ENCODE results near the gene CHRM2.
"Not testable (repeated sequence)": the region's sequence is repeated elsewhere in the genome, so short reads cannot be mapped to it uniquely, and the experiment has no call there.

The CHRM2 gene

DNA sequence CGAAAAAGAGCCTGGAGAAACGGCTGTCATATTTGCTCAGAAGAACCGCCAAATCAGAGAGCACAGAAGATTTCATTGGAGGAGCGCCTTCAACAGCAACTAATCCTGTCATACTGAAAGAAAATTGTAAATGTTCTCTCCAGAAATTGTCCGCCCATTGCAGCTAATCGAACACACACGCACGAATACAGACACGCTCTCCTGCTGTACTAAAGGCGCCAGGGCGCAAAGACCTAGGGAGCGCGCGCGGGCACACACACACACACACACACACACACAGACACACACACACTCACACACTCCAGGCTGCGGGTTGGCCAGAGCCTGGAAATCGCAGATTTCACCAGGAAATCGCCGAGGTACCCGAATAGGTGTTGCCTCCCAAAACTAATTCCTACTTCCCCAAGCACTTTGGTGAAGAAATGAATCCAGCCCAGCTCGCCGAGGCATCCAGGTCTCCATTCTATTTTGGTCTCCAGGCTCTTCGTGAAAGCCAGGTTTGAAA, at the start of gene CHRM2:
TSS of gene CHRM2 (plus strand) at position 157 of the 505 bp plus-strand sequence. CDS start 146,214 bp downstream, outside the sequence.
- DNase-seq: peak; percentile 60

DNA sequence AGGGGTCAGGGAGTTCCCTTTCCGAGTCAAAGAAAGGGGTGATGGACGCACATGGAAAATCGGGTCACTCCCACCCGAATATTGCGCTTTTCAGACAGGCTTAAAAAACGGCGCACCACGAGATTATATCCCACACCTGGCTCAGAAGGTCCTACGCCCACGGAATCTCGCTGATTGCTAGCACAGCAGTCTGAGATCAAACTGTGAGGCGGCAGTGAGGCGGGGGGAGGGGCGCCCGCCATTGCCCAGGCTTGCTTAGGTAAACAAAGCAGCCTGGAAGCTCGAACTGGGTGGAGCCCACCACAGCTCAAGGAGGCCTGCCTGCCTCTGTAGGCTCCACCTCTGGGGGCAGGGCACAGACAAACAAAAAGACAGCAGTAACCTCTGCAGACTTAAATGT, 37.1 kb upstream of the CHRM2 start:
- not testable (repeated sequence) for DNase-seq

DNA sequence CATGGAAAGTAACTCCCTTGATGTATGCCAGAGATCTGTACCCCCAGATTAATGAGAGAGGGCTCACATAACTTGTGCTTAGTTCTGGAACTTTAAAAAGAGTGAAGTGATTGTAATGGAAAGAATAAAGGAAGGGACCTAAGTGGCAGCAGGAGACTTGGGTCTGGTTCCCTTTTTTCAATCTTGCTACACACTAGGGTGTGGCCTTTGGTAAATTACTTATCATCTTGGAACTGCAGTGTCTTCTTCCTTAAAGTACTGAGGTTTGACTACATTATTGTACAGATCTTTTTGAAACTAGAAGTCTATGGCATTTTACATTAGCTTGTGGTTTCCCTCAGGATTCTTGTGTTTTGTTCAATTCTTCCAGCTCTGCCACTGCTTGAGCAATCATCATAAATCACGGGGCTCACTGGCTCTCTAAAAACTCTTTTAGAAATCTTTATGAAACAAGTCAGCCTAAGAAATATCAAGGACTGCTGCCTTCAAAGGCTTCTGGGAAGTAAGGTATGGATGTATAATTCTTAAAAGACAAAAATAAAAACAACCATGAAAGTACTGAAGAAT, 22.5 kb upstream of the CHRM2 start:
- no peak for DNase-seq

DNA sequence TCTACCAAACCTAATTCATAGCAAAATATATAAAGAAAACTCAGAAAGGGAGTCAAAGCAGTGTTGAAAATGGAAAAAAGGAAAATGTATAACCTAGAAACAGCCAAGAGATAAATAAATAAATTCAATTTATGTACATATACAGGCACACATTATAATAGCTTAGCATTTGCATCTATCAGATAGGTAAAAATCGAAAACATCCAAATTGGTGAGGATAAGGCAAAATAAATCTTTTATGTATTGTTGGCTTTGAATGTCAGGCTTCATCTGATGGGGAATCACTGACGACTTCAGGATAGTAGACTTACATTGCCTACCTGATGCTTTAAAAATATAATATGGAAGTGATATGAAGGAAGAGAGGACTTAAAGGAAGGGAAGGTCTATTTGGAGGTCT, 20.6 kb upstream of the CHRM2 start:
- no peak for DNase-seq

DNA sequence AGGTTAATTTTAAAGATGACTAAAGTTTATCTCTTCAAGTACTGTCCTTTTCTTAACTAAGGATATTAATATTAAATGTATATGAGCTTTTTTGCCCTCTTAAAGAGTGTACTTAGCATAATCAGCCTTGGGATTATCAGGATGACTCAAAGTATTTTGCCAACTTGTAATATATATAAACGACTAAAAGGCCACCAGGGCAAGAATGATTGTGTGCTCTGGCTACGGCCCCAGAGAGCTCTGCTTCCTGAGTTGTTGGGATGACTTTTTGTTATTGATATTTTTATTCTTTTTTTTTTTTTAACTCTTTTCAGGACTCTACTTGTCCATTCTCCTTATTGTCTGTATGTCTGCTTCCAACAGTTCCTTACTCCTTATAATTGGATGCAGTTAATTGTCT, 14.8 kb upstream of the CHRM2 start:
- no peak for DNase-seq

DNA sequence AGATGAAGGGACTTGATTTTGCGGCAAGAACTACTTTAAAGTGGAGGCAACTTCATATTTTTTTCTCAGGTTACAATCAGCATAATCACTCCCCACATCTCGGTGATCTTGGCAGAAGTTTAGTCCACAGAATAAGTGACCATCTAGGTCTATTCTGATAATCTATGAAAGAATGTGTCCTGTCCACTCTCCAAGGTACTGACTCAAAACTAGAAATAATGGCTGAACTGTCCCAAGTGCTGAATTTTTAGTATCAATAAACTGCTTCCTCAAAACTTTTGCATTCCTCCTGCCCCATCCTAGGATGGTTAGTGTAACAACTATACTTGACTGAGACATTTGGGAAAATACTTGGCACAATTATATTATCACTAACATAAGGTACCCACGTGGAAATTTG, 10.9 kb upstream of the CHRM2 start:
- no peak for DNase-seq

DNA sequence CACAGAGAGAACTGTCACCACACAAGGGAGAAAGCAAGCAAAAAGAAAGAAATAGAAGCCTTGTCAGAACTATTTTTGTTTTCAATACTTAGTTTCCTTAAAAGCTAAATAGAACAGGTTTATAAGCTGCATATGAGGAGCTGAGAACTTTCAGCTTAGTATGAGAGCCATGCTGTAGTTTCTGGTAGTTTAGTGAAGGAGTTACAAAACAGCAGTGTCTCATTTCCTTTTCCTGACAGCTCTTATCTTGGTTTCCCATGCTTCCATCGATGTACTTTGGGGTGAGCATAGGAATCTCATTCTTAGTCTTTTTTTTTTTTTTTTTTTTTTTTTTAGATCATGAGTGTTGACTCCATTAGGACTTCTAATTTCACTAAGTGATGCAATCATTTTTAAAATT, 8.6 kb upstream of the CHRM2 start:
- DNase-seq: no peak

DNA sequence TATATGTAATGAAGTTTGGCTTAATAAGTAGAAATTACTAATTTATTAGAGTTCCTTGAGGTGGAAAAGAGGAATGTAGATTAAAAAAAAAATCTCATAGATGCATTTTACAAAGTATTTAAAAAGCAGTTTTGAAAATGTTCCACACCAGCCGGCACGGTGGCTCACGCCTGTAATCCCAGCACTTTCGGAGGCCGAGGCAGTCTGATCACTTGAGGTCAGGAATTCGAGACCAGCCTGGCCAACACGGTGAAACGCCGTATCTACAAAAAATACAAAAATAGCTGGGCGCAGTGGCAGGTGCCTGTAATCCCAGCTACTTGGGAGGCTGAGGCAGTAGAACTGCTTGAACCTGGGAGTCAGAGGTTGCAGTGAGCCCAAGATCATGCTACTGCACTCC, 3.2 kb upstream of the CHRM2 start:
- no peak for DNase-seq

DNA sequence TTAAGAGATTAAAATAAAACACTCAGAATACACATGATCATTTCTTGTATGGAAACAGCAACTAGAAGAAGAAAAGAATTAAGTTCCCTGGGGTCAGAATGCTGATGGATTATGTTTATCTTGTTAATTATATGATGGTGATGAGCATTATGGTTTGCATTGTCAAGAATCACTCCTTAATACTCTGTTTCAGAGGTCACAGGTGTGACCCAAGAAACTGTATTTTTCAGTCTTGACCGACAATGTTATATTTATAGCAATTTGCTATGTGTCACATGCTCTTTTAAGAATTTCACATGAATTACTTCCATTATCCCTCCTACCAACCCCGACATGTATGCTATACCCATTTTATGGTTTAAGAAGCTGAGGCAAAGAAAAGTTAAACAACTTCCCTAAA, 2.7 kb upstream of the CHRM2 start:
- DNase-seq: no peak

DNA sequence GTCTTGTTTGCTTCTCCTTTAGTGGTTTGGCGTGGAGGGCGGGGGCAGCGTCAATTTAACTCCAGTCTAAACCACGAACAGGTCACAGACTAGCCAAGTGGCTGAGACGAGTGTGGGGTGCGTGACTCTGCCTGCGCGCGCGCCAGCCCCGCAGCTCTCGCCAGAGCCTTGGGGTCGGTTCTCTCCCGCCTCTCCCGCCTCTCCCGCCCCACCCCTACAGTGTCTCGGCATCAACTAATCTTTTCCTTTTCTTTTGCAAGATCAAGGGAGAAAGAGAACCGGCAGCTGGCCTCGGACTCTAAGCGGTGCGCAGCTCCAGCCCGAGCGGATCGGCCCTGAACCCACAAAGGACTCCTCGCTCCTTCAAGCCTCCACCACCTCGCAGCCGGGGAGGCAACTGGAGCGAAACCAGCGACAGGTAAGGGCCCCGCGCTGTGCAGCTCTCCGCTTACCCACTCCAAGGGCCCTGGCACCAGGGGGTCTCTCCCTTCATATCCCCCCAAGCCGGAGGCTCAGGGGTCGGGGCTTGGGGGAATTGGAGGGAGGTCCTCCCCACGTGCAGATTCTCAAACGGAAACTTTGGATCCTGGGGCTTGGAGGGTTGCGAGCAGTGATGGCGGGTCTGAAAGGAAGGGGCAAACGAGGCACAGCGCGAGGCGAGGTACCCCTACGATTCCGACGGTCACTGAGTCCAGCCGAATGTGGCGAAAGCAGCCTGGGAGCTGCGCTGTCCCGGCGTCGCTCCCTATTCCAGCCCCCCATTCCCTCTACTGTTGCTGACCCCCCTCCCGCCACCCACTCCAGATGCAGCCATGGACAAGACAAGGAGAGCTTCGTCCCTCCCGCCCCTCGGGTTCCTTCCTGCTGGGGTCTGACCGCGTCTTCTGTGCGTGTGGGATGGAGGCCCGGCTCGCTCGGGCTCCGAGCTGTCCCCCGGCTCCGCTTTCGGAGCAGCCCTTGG, 829 bp downstream of the CHRM2 start:
- no peak for DNase-seq

DNA sequence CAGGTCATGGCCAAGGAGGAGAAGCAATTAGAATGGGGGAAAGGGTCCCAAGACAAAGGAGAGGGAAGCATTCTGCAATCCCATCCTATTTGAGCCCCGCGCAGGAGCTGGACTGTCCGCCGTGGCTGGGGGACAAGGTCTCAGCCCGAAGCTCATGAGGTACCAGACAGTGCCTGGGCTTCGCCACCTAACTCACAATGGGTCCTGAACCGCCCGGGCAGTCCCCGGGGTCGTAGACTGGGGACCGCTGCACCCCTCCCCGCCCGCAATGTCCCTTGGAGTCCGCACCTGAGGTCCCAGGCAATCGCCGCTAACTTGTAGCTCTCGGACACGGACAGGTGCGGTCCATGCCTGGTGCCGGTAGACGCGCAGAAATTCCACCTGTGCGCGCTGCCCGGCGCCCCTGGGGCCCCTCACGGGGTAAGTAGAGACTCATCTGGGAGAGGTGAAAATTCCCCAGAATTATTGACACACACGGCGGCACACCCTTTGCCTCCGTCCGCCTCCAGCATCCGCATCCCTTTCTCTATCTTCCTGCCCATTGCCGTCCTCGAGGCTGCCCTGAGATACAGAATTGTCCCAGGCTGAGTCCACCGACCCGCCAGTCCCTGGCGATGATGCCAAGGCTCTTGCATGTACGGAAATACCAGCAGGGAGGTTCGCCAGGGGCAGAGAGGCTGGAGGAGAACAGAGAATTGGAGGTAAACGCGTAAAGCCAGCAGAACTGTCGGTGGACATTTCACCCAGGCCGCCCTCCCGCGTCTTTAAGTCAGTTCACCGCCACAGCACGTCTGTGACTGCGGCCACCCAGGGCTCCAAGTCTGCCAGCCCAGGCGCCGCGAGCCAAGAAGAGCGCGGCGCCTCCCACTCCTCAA, 1.8 kb downstream of the CHRM2 start:
- DNase-seq: no peak

DNA sequence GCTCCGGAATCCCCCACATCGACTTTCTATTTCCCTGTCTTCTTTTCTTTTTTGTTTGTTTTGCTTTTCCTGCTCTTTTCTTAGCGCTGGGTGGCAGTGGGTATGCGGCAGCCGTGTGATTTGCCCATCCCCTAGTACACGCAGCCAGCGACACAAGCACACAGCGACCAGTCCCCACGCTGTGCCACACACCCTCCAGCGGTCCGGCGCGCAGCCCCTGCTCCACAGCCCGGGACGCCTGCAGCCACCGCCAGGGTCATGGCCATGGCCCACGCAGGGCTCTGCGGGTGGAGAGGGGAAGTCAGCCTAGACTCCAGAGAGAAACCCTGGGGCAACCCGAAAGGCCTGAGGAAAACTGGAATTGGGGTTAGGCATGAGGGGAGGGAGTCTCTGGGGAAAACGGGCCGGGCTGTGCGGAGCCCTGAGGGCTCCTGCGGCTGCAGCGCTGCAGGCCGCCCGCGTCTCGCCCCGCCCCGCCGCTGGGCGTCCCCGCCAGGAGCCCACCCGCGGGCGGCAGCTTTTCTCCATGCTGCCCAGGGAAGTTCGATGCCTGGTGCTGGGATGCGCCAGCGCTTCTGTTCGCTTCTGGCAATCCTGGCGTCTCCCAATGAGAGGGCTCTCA, 2.5 kb downstream of the CHRM2 start:
- no peak for DNase-seq

DNA sequence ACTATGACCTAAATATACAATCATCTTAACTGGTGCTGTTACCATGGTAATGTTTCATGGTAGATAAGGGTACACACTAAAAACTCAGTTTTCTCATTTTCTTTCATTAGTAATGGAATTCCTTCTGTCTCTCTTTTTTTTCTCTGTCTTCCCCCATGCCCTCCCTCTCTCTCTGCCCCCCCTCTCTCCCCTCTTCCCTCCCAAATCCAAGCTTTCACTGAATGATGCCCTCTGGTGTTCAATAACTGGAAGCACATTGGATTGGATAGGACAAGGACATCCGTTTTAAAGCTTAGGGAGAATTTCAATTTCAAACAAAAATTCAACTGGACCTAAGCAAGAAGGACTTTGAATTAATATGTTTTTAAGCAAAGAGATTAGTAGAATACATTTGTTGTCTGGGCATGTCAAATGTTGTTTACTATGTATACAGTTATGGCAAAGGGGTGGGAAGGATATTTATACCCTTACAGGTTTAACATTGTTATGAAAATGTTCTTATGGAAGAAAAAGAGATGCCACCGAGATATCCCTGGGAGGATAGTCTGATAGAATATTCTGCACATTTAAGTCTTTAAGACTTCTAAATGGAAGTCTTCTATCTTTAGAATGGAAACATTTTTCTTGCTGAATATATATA, 6.1 kb downstream of the CHRM2 start:
- no peak for DNase-seq

DNA sequence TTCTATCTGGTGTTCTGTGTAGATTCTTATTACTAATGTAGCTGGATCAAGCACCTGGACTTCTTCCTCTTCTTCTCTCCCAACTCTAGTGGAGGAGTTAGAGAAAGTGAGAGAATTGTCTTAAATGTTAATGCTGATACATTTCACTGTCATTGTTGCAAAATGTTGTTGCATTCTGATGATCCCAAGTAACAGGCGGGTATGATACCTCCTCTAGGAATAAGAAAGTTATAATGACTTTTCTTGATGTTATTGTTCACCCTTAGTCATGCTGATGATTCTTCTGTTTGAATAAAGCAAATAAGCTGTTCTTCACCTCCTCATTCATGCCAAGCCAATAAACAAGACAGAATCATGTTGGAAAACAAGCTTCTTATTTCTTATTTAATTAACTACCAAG, 9.1 kb downstream of the CHRM2 start:
- DNase-seq: no peak

DNA sequence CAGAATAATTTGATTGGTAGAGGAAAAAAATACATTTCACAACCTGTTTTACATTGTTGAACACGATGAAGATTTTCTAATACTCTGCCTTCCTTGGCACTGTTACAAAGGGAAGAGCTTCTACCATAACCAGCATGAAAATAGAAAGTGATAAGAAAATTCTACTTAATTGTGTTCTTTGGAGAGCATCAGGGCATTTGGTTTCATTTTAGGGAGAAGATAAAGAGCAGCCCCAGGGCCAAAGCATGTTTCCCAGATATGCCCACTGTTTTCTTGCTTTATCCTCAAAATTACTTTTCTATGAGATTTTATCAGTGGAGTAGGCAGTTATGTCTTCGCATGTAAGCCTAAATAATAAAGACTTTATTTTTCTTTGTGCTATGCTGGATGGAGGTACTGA, 9.5 kb downstream of the CHRM2 start:
- no peak for DNase-seq

DNA sequence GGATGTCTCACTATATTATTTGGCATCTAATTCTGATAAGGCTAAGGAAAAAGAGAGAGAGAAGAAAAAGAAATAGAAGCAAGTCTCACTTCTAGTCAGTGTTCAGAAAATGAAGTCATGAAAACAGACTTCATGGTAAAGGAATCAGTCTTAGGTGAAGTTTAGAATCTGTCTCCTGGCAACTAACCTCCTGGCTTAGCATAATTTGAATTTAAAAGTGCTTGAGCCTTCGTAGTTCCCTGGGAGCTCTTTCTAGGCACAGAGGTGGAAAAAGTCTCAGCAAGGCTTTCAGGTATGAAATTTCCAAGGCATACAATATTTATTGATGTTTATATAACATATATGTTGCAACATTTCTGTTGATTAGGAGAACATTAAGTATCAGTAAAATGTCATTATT, 10.4 kb downstream of the CHRM2 start:
- no peak for DNase-seq

DNA sequence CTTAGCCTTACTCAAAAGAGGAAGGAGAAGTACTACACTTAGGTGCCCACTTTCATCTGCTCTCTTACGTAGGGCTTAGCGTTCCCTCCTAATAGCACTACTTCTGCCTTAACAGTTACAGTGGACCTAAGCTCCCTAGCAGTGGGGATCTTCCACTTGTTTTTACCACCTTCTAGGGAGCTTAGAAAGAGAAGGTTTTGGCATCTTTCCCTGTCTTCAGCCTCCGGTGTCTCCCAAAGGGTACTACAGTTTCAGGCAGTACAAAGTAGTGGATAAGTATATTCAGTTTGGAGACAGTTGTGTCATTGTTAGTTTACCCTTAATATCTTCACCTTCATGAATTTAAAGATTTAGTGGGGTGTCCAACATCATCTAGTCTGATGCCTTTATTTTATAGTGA, 14.6 kb downstream of the CHRM2 start:
- no peak for DNase-seq

DNA sequence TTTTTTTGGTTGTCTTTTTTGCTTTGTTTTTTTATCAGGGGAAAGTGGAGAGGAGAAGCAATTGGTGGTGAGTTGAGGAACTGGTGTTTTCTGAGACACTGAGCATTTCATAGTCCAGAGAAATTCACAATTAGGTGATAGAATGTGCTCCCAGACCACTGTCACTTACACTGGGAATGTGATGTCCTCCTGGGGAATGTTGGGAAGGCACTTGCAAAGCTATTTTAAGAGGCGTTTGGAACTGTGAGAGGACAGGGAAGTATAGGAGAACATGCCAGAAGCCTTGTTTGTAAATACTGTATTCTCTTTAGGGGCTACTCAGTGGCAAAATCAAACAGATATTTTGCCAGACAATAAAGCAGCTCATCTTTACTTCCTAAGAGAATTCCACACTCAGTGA, 16.0 kb downstream of the CHRM2 start:
- no peak for DNase-seq

DNA sequence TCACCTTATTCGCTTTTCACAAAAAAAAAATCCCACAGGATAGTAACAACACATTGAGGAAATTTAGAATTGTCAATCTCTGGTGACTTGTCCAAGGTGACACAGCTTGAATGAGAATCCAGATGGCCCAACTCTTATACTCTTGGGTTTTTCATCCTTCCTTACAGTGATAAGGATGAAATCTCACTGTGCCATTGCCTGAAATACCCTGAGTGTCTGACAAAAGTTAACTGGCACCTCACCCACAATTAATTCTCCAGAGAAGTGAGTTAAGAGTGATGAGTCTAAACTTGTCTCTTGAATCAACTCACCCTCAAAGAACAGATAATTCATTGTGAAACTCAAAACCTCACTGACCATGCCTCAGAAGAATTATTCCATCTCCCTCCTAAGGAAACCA, 18.9 kb downstream of the CHRM2 start:
- no peak for DNase-seq

DNA sequence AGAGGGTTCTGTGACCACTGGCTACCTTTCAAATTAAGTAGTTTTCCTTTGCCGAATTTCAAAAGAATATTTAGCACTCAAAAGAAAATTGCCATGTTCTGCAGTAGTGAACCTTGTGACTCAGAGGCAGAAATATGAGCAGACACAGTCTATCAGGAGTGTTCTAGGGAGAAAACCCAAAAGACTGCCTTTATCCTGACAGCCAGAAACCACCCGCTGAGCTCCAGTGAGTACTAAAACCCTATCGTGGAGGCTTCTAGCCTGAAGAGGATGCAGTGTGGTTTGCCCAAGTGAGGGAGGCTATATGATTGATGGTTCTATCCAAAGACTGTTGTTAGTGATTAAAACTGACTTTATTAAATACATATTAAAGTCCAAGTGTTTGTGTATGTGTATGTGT, 21.9 kb downstream of the CHRM2 start:
- DNase-seq: no peak

DNA sequence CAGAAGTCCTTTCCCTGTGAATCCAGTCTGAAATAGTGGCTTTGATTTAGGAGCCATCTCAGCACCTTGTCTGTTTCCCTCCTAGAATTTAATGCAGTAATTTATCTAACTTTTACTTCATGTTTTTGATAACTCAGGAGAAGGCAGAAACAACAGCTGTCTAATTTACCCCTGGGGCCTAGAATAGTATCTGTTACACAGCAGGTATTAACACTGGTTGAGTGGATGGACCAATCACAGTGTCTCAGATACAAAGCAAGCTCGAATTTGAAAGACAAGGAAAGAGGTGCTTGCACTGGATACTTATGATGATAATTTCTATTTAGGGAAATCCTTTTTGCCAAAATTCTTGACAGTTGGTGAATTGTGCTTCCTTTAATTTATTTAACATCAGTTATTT, 23.4 kb downstream of the CHRM2 start:
- DNase-seq: no peak

DNA sequence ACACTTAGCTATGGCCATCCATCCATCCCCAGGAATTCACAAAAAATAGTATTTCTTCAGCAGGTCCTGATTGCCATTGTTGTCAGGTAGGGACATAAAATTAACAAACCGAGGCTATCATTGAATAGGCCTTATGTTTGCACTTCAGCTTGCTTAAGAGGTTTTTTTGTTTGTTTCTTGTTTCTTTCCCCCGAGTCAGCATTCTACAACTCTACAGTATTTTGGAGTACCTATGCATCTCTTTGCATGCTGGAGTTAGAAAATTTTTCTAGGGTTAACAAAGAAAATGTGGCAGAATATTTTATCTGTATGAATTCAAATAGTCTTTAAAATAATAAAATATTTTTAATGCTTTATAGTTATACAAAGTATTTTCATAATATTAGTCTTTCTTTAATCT, 26.3 kb downstream of the CHRM2 start:
- DNase-seq: no peak
